ENCODE measurements around the gene NOS1AP.

GRCh38 chr1:162175379-162176081 lies 106.0 kb downstream of the NOS1AP start:
- TF ChIP-seq POLR2A (IDR thresholded peaks at IDR 0.05) (no peak), POLR2AphosphoS5 (IDR thresholded peaks at IDR 0.05) (no peak), CTCF (IDR thresholded peaks at IDR 0.05) (no peak), EP300 (IDR thresholded peaks at IDR 0.05; ENCODE audit: low read depth) (no peak)

All from transverse colon (tissue), 4 donors.